NB4 (cell line): ENCODE results near the gene USP24.

ENCODE experiments used
- CTCF ChIP-seq: IDR thresholded peaks from one replicate; pipeline ENCODE4 v1.5.1; 2012; ENCODE audit warnings: low read depth, low read length
- MYC ChIP-seq: IDR thresholded peaks from 2 replicates; pipeline ENCODE4 v1.6.1; 2011; ENCODE audit warnings: low read depth, low read length
- POLR2A ChIP-seq: IDR thresholded peaks from 2 replicates; pipeline ENCODE4 v1.6.1; 2011; ENCODE audit warnings: mild to moderate bottlenecking; ENCODE audit not compliant: insufficient read length; ENCODE audit errors: extremely low read depth

GRCh38 chr1:55230659-55231058 lies 15.5 kb upstream of the USP24 start:
- TF ChIP-seq MYC (no peak), CTCF (no peak), POLR2A (no peak)
